WTC11 (cell line): Measurements from ENCODE around the gene ZACN.

Experiments
- ATF2 ChIP-seq: sonication (generic); formaldehyde crosslinking; IDR thresholded peaks from 2 replicates; pipeline ENCODE4 v1.8.1; 2022; ENCODE audit warnings: low read depth, missing genetic modification reagents, borderline replicate concordance
- CREM ChIP-seq: sonication (generic); formaldehyde crosslinking; IDR thresholded peaks from 2 replicates; pipeline ENCODE4 v1.8.1; 2022; ENCODE audit warnings: mild to moderate bottlenecking, missing genetic modification reagents, moderate library complexity
- E2F5 ChIP-seq: sonication (generic); formaldehyde crosslinking; IDR thresholded peaks from 2 replicates; pipeline ENCODE4 v1.8.1; 2022; ENCODE audit warnings: mild to moderate bottlenecking, moderate library complexity, missing genetic modification reagents
- FOXK1 ChIP-seq: sonication (generic); formaldehyde crosslinking; IDR thresholded peaks from 2 replicates; pipeline ENCODE4 v1.8.0; 2022; ENCODE audit warnings: mild to moderate bottlenecking, moderate library complexity, missing genetic modification reagents
- HMGA2 ChIP-seq: fragments of 250-450 bp; sonication (Bioruptor Pico); IDR thresholded peaks from 2 replicates; pipeline ENCODE4 v1.4.0; 2021; ENCODE audit warnings: mild to moderate bottlenecking, moderate library complexity
- HMGXB4 ChIP-seq: sonication (generic); formaldehyde crosslinking; IDR thresholded peaks from 2 replicates; pipeline ENCODE4 v1.8.1; 2023; ENCODE audit warnings: mild to moderate bottlenecking, moderate library complexity, missing genetic modification reagents
- JUN ChIP-seq: sonication (generic); formaldehyde crosslinking; IDR thresholded peaks from 2 replicates; pipeline ENCODE4 v1.8.0; 2023; ENCODE audit warnings: mild to moderate bottlenecking, missing genetic modification reagents
- STAT6 ChIP-seq: sonication (generic); formaldehyde crosslinking; conservative IDR thresholded peaks from 2 replicates; pipeline ENCODE4 v1.8.1; 2023; ENCODE audit warnings: mild to moderate bottlenecking, low read depth, missing genetic modification reagents, moderate library complexity
- USF2 ChIP-seq: sonication (generic); formaldehyde crosslinking; IDR thresholded peaks from 2 replicates; pipeline ENCODE4 v1.8.1; 2023; ENCODE audit warnings: mild to moderate bottlenecking, missing genetic modification reagents, moderate library complexity
- ZBTB43 ChIP-seq: sonication (generic); formaldehyde crosslinking; IDR thresholded peaks from 2 replicates; pipeline ENCODE4 v1.8.1; 2023; ENCODE audit warnings: mild to moderate bottlenecking, missing genetic modification reagents
- ZMAT4 ChIP-seq: fragments of 250-450 bp; sonication (Bioruptor Pico); IDR thresholded peaks from 2 replicates; pipeline ENCODE4 v1.9.0; 2021; ENCODE audit warnings: mild to moderate bottlenecking
- TF ChIP-seq, protein P1 (sequence below): fragments of 200-600 bp; IDR thresholded peaks from 2 replicates; pipeline ENCODE4 v1.8.0; 2022; ENCODE audit warnings: antibody characterized with exemption
- TF ChIP-seq, protein P2 (sequence below): sonication (generic); formaldehyde crosslinking; conservative IDR thresholded peaks from 2 replicates; pipeline ENCODE4 v1.8.1; 2022; ENCODE audit warnings: mild to moderate bottlenecking, missing genetic modification reagents
- TF ChIP-seq, protein P3 (sequence below): sonication (generic); formaldehyde crosslinking; IDR thresholded peaks from 2 replicates; pipeline ENCODE4 v1.8.0; 2023; ENCODE audit warnings: mild to moderate bottlenecking, missing genetic modification reagents

DNA sequence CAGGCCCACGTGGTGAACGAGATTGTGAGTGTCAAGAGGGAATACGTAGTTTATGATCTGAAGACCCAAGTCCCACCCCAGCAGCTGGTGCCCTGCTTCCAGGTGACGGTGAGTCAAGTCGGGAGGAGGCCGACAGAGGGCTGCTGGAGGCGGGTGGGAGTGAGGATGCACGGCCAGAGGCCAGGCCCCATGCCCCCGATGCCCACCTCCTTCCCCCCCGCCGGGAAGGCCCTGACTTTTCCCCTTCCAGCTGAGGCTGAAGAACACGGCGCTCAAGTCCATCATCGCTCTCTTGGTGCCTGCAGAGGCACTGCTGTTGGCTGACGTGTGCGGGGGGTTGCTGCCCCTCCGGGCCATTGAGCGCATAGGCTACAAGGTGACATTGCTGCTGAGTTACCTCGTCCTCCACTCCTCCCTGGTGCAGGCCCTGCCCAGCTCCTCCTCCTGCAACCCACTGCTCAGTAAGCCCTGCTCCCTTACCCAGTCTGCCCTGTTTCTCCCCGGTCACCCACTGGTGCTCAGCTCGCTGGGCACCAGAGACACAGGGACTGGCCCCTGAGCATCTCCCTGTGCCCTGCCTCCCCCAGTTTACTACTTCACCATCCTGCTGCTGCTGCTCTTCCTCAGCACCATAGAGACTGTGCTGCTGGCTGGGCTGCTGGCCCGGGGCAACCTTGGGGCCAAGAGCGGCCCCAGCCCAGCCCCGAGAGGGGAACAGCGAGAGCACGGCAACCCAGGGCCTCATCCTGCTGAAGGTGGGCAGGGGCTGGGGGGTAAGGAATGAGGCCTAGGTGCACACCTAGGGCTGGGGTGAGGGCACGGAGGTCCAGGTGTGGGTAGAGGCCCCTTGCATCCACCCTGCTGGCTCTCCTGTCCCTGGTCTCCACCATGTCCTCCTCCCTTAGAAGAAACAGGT, 2.6 kb downstream of the ZACN start:
- TF ChIP-seq HMGXB4 (no peak), JUN (CRISPR knock-in tag) (no peak), ZBTB43 (CRISPR knock-in tag) (0 out of 2 replicates have a peak, but pooled peaks have one; percentile 34), ATF2 (CRISPR knock-in tag) (no peak), HMGA2 (no peak), USF2 (CRISPR knock-in tag) (no peak), E2F5 (no peak), CREM (CRISPR knock-in tag) (no peak), FOXK1 (CRISPR knock-in tag) (no peak), ZMAT4 (CRISPR knock-in tag) (no peak), STAT6 (no peak)
- TF ChIP-seq, protein P1, sequence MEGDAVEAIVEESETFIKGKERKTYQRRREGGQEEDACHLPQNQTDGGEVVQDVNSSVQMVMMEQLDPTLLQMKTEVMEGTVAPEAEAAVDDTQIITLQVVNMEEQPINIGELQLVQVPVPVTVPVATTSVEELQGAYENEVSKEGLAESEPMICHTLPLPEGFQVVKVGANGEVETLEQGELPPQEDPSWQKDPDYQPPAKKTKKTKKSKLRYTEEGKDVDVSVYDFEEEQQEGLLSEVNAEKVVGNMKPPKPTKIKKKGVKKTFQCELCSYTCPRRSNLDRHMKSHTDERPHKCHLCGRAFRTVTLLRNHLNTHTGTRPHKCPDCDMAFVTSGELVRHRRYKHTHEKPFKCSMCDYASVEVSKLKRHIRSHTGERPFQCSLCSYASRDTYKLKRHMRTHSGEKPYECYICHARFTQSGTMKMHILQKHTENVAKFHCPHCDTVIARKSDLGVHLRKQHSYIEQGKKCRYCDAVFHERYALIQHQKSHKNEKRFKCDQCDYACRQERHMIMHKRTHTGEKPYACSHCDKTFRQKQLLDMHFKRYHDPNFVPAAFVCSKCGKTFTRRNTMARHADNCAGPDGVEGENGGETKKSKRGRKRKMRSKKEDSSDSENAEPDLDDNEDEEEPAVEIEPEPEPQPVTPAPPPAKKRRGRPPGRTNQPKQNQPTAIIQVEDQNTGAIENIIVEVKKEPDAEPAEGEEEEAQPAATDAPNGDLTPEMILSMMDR = no peak
- TF ChIP-seq, protein P2, sequence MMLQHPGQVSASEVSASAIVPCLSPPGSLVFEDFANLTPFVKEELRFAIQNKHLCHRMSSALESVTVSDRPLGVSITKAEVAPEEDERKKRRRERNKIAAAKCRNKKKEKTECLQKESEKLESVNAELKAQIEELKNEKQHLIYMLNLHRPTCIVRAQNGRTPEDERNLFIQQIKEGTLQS (CRISPR knock-in tag) = no peak
- TF ChIP-seq, protein P3, sequence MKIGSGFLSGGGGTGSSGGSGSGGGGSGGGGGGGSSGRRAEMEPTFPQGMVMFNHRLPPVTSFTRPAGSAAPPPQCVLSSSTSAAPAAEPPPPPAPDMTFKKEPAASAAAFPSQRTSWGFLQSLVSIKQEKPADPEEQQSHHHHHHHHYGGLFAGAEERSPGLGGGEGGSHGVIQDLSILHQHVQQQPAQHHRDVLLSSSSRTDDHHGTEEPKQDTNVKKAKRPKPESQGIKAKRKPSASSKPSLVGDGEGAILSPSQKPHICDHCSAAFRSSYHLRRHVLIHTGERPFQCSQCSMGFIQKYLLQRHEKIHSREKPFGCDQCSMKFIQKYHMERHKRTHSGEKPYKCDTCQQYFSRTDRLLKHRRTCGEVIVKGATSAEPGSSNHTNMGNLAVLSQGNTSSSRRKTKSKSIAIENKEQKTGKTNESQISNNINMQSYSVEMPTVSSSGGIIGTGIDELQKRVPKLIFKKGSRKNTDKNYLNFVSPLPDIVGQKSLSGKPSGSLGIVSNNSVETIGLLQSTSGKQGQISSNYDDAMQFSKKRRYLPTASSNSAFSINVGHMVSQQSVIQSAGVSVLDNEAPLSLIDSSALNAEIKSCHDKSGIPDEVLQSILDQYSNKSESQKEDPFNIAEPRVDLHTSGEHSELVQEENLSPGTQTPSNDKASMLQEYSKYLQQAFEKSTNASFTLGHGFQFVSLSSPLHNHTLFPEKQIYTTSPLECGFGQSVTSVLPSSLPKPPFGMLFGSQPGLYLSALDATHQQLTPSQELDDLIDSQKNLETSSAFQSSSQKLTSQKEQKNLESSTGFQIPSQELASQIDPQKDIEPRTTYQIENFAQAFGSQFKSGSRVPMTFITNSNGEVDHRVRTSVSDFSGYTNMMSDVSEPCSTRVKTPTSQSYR (CRISPR knock-in tag) = no peak
